ENCODE data around the gene MRPS5.
A peak's percentile ranks its signal among the peaks of the same experiment; 100 is the strongest.
"Not testable (repeated sequence)": the region's sequence is repeated elsewhere in the genome, so short reads cannot be mapped to it uniquely, and the experiment has no call there.

Gene MRPS5

DNA sequence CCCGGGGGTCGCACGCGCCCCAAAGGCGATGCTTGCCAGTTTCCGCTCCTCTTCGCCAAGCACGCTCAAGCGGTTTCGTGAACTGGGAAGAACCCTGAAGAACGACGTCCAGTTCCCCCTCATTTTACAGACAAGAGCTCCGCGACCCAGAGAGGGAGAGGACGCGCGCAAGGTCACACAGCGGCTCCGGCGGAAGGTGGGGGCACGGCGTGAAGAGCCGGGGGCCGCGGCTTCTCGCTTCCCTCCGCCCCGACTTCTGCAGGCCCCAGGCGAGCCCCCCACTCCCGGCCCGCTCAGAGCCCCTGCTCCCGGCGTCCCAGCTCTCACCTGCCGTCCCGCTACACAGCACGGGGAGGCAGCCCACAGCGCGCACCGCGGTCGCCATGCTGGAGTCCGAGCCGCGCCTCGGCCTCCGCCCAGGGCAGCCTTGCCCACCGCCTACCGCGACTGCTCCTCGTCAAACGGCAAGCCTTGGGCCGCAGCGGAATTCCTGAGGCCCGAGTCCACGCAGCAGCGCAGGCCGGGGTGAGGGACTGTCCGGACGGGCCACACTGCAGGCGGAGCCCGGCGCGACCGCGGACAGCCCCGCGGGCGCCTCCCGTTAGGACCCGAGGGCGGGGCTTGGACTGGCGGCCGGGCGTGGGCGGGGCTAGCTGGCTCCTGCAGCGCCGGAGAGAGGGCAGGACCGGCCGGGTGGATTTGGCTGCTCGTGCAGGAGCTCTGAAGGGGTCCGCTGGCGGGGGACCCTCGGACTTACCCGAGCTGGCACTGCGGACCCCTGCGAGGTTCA lies at the start of gene MRPS5:
Gene MRPS5 (minus strand): TSS at position 402 of the 790 bp plus-strand sequence. CDS start 17 bp downstream, at position 385.
- peak in 55 of 56 donors; percentile 32 to 87 (median 72) for DNase-seq

DNA sequence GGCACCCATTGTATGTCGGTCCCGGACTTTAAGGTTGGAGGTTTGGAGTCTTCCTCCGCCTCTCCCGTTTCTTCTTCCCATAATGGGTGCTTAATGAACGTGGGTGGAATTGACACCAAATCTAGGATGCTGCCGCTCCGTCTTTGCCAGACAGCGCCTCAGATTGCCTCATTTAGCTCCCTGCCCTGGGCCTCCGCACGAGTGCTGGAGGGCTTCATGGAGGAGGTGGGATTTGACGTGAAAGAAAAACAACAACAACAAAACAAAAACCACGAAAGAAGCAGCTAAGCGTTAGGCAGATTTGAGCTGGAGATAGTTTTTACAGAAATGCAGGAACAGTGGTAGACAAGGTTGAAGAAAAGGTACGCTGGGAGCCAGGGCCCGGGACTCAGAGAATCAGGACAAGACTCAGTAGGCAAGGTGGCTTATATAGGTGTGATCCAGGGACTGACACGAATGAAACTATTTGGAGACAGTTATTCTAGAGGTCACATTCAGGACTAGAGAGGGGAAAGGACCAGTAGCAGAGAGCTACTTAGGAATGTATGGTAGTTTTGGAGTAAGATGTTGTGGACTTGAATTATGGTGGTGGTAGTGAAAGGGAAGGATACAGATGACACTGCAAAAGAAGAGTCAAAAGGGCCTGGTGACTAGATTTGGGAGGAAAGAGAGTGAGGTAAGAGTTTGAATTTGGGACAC lies 44.6 kb upstream of the MRPS5 start:
- peak in 2 of 56 donors; percentile 7 to 48 for DNase-seq

DNA sequence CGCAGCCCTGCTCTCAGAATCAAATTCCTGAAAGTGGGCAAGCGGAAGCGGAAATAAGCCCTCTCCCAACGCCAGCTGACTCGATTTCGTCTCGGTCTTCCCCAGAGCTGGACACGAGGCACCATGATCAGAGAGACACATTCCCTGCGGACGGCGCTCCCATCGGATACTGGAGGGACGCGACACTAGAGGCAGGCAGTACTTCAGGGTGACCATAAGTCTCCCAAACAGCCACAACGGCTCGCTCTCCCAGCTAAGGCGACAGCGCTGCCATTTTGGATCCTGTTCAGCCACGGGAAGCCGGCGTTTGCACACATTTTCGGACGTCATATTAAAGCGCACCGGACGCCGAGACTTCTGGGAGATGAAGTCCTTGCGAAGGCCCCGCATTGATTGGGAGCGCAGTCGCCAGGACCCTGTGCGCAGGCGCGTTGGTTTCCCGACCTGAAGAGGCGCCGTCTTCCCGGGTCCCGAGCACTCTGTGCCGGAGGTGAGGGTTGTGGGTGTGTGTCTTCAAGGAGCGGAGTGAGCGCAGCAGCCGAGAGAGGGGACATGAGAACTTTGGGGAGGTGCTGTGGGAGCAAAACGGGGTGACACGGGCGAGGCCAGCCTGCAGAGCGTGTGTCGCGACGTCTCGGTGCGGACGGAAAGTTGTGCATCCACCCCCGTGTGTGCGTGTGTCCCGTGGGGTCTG lies 43.9 kb upstream of the MRPS5 start, which contains the start of gene ZNF2:
Gene ZNF2 (plus strand): TSS at position 439 of the 694 bp plus-strand sequence. CDS start 10,418 bp downstream, outside the sequence.
- DNase-seq: peak; percentile 85 to 99 (median 95)

DNA sequence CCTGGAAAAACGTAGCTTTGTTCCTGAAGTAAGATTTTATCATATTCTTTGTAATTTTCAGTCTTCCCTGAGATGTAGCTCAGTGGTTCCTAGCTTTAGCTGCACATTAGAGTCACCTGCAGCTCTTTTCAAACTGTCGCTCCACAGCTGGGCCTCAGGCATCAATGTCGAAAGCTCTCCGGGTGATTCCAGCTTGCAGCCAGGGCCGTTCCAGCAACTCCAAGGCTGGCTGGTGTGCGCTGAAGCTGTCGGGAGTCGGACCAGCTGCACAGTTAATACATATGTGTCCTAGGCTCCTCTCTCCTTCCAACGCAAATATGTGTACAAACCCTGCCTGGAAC lies 43.4 kb upstream of the MRPS5 start:
- DNase-seq: no peak

DNA sequence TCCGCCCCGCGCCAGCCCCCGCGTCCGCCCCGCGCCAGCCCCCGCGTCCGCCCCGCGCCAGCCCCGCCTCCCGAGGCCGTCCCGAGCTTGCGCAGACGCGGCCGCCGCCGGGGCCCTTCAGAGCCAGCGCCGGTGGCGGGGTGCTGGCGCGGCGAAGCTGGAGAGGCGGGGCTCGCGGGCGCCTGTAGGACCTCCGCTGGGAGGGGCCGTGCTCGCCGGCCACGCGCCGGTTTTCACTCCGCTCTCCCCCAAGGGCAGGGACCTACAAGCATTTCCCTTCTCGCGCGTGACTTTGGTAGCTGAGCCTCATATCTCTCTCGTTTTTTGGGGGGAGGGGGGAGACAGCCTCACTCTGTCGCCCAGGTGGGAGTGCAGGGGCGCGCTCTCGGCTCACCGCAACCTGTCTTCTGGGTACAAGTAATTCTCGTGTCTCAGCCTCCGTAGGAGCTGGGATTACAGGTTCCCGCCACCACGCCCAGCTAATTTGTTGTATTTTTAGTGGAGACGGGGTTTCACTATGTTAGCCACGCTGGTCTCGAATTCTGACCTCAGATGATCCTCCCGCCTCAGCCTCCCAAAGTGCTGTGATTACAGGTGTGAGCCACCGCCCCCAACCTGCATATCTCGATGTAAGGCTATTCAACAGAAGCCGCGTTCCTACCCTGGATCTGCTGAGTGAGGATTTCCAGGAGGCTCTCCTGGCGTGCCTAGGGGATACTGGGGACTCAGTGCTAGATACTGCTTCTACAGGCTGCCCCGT lies 38.3 kb upstream of the MRPS5 start, which contains the start of gene ZNF514:
Gene ZNF514 (minus strand): TSS at position 159 of the 760 bp plus-strand sequence. CDS start 6,595 bp downstream, outside the sequence.
- DNase-seq: peak in 53 of 56 donors; percentile 8 to 85 (median 57)

DNA sequence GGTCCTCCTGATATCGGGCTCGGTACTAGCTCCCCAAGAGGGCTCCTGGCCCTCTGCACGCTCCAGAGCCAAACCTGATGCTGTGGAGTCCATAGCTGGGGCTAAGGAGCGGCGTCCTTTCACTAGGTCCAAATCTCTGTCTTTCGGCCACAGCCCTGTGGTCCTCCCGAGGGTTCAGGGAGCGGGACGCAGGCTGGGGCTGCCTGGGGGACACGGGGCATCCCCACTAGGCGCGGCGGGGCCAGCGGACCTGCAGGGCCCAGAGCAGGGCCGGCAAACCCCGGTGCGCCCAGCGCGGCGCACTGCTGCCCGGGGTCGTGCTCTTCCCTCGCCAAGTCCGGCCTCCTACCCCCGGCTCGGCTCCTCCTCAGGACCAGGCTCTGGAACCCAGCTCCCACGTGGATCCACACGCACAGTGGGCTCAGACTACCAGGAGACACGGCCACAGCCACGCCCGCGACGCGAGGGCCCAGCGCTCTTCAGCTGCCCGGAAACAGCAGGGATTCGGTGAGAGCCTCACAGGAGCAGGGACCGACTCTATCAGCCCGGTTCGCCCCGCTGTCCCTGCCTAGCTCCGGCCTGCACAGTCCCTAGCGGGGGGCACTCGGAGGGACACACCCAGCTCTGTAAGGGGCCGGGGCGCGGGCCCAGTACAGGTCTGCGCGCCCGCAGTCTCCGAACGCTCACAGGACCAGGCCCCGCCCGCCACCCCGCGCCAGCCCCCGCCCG lies 37.4 kb upstream of the MRPS5 start:
- peak in 43 of 56 donors; percentile 5 to 74 (median 44) for DNase-seq

DNA sequence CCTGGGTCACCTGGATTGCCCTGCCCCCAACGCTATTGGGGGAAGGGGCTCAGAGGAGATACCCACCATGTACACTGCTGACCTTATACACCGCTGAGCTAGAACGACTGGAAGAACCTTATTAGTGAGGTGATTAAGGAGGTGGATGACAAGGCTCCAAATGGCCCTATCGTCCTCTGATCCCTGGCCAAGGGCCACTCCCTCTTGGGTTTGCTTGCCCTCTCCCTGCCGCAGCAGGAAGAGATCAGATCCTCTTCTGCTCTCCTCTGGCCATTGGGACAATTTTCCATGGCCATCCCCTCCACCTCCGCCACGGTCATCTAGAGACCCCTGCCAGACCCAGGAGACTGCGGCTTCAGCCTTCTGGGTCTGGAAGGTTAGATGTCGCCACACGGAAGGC lies 36.8 kb upstream of the MRPS5 start:
- no peak for DNase-seq

DNA sequence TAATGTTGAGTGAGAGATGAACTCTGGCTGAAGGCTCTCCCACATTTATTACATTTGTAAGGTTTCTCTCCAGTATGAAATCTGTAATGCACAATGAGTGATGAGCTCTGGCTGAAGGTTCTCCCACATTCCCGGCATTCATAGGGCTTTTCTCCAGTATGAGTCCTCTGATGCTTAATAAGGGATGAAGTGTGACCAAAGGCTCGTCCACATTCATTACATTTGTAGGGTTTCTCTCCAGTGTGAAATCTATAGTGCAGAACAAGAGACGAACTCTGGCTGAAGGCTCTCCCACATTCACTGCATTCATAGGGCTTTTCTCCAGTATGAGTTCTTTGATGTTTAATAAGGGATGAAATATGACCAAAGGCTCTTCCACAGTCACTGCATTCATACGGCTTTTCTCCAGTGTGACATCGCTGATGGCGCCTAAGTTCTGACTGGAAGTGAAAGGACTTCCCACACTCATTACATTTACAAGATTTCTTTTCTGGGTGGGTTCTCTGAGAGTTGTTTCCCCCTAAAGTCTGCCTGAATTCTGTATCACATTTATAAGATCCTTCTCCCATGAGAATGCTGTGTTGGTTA lies 27.9 kb upstream of the MRPS5 start:
- no peak for DNase-seq

DNA sequence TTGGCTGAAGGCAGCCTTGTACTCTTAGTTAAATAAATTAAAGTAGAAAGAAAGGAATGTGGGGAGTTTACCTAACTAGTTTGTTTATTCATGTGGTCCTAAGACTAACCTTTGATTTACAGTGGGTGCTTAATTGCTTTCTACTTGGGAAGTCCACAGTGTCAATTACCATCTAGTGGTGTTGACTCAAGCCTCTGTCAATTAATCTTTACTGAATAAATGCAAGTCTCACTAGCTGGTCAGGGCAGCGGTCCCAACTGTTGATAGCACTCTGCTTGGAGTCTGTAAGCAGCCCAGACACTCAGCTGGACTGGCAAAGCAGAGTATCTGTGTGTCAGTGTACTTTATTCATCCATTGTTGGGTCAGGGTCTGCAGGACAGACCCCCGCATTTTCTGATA lies 22.2 kb upstream of the MRPS5 start:
- no peak for DNase-seq

DNA sequence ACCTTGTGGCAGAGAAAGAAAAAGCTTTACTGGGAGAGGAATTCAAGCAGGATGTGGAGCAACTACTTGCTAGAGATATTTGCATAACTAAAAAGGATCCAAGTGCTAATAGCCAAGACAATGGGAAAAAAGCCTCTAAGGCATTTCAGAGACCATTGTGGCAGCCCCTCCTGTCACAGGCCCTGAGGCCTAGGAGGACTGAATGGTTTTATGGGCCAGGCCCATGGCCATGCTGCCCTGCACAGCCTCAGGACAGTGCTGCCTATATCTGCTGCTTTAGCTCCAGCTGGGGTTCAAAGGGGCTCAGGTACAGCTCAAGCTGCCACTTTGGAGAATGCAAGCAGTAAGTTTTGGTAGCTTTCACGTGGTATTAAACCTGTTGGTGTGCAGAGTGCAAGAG lies 17.1 kb upstream of the MRPS5 start:
- DNase-seq: no peak

DNA sequence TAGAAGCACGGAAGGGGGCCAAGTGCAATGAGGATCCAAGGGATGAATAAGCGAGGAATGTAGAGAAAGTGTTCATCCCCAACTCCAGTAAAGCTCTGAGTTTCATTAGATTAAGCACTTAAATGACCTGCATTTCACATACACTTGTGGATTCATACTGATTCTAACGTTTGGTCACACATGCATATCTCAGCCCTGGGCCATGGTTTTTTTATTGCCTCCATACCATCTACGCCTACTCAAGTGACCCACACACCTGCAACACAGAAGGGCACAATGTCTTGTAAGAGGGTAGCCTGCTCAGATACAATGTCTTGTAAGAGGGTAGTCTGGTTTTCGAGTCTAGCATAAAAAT lies 566 bp upstream of the MRPS5 start:
- DNase-seq: no peak

DNA sequence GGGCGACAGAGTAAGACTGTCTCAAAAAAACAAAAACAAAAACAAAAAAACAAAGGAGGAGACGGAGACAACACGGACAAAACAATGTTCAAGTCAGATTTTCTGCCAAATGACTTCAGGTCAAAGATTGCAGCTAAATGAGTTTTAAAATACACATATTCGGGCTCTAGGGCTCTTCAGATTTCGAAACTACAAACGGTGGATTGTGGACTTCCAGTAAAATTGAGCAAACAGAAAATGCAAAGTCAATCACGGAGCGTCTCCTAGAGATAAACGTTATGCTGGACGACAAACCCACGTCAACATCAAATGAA lies 558 bp downstream of the MRPS5 start:
- DNase-seq: no peak

DNA sequence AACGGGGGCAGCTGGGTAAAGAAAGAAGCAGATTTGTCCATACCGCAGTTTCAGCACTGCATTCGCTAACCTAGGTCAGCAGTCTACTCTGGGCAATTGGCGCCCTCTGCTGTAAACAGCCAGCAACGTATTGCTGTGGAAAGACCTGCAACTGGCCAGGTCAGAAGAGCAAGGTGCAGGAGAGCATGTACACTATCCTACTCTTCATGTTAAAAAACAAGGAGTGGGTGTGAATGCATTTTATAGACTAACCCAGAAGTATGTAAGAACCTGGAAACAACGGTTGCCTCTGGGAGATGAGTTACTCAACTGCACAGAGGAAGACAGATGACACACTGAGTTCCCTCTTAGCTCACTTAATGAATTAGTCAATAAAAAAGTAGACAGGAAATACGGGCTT lies 6.2 kb downstream of the MRPS5 start:
- peak in 46 of 56 donors; percentile 2 to 76 (median 35) for DNase-seq

DNA sequence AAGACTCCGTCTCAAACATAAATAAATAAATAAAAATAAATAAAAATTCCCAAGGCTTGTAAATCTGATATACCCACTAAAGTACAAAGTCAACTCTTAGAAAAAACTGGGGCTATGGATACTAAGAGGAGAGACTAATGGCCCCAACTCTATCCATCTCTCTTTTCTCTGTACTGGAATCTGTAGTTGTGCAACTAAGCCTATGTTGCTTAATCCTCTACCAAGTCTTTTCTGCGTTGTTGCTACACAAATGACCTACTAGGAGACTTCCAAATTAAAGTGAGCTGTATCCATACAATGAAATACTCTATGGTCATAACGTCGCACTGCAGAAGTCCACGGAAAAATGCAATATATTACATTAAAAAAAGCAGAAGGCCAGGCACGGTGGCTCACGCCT lies 8.1 kb downstream of the MRPS5 start:
- no peak for DNase-seq

DNA sequence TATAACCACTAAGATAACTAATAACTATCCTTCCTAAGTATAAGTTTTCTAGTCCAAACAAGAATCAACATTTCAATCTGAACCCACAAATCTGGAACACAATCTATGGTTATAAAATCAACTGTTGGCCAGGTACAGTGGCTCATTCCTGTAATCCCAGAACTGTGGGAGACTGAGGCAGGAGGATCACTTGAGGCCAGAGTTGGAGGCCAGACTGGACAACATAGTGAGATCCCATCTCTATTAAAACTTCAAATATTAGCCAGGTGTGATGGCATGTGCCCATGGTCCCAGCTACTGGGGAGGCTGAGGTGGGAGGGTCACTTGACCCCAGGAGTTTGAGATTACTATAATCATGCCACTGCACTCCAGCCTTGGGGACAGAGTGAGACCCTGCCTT lies 11.2 kb downstream of the MRPS5 start:
- DNase-seq: no peak

DNA sequence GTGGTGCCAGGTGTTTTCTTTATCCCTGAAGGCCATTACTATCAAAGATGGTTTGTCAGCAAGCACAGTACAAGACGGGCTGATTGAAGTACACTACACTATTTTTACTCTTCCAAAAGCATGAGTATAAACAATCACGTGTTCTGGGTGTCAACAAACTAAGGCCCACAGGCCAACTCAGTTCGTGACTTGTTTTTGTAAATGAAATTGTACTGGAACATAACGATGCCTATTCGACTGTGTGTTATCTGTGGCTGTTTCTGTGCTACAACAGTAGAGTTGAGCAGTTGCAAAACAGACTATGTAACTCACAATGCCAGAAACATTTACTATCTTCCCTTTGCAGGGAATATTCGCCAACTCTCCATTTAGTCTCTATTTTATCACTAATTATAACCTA lies 12.3 kb downstream of the MRPS5 start:
- DNase-seq: peak in 1 of 56 donors; percentile 0

DNA sequence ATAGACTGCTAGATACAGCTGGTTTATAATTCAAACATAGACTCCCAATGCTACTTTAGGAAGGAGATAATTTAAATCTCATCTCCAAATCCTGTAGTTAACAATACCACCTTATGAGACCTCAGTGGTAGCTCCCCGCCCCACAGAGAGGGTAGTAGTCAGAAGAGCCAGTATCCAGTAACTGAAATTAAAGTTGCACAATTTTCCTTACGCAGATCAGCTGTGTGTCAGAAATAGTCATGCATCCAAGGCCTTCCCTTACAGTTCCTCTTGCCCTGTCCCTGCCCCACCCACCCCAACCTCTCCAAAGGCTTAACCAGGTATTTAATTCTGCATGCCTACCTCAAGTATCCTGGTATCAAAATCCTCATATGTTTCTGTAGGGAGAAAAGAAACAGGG lies 15.5 kb downstream of the MRPS5 start:
- DNase-seq: no peak

DNA sequence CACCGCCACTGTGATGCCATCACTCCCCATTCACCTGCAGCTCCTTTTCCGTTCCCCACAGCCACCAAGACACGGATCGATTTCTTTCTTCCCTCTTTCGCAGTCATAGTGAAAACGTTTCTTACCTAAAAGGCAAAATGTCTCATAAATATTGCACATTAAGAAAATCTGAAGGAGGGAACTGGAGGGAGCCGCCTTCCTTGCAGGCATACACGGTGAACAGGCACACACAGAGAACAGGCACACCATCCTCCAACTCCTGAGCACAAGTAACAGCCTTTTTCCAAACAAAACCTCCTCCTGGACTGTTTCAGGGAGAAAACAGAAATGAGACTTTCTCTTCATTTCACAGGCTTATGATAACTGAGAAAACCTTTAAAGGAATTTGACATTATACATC lies 17.0 kb downstream of the MRPS5 start:
- no peak for DNase-seq

DNA sequence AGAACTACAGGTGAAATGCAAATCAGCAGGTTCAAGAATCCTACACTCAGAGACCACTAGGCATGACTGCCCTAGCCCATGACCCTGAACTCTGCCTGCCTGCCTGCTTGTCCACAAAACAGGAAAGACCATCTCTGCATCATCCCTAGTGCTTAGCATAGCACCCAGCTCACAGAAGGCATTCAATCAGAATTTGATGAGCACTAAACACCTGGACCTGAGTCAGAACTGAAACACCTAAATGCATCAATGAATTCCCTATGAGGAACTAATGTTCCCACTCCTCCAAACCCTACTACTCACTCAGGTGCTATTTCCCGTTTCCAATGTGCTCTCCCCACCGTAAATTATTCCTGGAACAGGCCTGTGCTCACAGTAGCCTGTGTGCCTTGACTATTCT lies 21.7 kb downstream of the MRPS5 start:
- DNase-seq: no peak

DNA sequence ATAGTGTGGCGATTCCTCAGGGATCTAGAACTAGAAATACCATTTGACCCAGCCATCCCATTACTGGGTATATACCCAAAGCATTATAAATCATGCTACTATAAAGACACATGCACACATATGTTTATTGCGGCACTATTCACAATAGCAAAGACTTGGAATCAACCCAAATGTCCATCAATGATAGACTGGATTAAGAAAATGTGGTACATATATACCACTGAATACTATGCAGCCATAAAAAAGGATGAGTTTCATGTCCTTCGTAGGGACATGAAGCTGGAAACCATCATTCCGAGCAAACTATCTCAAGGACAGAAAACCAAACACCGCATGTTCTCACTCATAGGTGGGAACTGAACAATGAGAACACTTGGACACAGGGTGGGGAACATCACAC lies 23.3 kb downstream of the MRPS5 start:
- not testable (repeated sequence) for DNase-seq

Data from amygdala (tissue), 56 donors.